Measurements from ENCODE around the gene ERVH48-1. TPM values are rescaled to one million over a fixed set of nuclear protein-coding genes. Genes with fewer than 3 reads are reported as not detected.

The ERVH48-1 gene
- total and polyA plus RNA-seq, 4 donors = 0.03 to 0.19 TPM; not detected in 2

DNA sequence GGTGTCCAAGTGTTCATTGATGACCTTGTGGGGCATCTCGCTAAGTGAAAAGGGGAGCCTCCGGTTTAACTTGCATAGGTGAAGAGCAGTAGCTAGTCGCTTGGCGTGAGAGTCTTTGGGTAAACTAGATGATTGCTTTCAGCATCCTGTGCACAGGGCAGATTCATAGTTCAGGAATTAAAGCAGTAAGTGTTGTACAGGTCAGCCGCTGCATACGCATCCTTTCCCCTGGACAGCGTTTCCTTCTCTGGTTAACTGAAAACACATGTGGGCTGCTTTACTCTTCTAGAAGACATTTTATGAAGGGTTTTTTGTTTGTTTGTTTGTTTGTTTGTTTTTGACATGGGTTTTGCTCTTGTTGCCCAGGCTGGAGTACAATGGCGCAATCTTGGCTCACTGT is 20.2 kb downstream of the ERVH48-1 start:
- H3K27me3 ChIP-seq (ENCODE audit: control insufficient read depth in 4 of 4, insufficient read depth in 4 of 4, low read length in 3 of 4) = no peaks in the 10 kb centered on the region
- H3K36me3 ChIP-seq (ENCODE audit: control insufficient read depth in 4 of 4, insufficient read depth in 3 of 4, low read depth in 1 of 4, low read length in 3 of 4) = peaks cover 5 to 70% (median 48%) of the 10 kb centered on the region in 4 donors
- no peak overlapping the region for H3K27ac ChIP-seq (ENCODE audit: low read depth in 1 of 2, low read length in 2 of 2)
- TF ChIP-seq, protein P1, sequence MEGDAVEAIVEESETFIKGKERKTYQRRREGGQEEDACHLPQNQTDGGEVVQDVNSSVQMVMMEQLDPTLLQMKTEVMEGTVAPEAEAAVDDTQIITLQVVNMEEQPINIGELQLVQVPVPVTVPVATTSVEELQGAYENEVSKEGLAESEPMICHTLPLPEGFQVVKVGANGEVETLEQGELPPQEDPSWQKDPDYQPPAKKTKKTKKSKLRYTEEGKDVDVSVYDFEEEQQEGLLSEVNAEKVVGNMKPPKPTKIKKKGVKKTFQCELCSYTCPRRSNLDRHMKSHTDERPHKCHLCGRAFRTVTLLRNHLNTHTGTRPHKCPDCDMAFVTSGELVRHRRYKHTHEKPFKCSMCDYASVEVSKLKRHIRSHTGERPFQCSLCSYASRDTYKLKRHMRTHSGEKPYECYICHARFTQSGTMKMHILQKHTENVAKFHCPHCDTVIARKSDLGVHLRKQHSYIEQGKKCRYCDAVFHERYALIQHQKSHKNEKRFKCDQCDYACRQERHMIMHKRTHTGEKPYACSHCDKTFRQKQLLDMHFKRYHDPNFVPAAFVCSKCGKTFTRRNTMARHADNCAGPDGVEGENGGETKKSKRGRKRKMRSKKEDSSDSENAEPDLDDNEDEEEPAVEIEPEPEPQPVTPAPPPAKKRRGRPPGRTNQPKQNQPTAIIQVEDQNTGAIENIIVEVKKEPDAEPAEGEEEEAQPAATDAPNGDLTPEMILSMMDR (IDR thresholded peaks at IDR 0.05; ENCODE audit: low read depth, low read length, missing input control) = no peak
- TF ChIP-seq EGR1 (IDR thresholded peaks at IDR 0.05; ENCODE audit: low read depth in 2 of 2) (no peak), HNF4G (IDR thresholded peaks at IDR 0.05) (no peak), RAD21 (IDR thresholded peaks at IDR 0.05) (no peak), HNF4A (conservative IDR thresholded peaks at IDR 0.05) (no peak), FOXA1 (IDR thresholded peaks at IDR 0.05) (no peak), JUND (IDR thresholded peaks at IDR 0.05) (no peak), RXRA (IDR thresholded peaks at IDR 0.05) (no peak), SP1 (IDR thresholded peaks at IDR 0.05) (no peak), GABPA (IDR thresholded peaks at IDR 0.05 in 1 of 2, conservative IDR thresholded peaks at IDR 0.05 in 1 of 2) (no peak), FOXA2 (IDR thresholded peaks at IDR 0.05) (no peak), YY1 (IDR thresholded peaks at IDR 0.05) (no peak), TAF1 (conservative IDR thresholded peaks at IDR 0.05) (no peak), NR2F2 (IDR thresholded peaks at IDR 0.05) (no peak)
- TF ChIP-seq, protein P2, sequence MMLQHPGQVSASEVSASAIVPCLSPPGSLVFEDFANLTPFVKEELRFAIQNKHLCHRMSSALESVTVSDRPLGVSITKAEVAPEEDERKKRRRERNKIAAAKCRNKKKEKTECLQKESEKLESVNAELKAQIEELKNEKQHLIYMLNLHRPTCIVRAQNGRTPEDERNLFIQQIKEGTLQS (IDR thresholded peaks at IDR 0.05) = no peak
- TF ChIP-seq, protein P3, sequence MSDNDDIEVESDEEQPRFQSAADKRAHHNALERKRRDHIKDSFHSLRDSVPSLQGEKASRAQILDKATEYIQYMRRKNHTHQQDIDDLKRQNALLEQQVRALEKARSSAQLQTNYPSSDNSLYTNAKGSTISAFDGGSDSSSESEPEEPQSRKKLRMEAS (IDR thresholded peaks at IDR 0.05) = no peak
- TF ChIP-seq, protein P4, sequence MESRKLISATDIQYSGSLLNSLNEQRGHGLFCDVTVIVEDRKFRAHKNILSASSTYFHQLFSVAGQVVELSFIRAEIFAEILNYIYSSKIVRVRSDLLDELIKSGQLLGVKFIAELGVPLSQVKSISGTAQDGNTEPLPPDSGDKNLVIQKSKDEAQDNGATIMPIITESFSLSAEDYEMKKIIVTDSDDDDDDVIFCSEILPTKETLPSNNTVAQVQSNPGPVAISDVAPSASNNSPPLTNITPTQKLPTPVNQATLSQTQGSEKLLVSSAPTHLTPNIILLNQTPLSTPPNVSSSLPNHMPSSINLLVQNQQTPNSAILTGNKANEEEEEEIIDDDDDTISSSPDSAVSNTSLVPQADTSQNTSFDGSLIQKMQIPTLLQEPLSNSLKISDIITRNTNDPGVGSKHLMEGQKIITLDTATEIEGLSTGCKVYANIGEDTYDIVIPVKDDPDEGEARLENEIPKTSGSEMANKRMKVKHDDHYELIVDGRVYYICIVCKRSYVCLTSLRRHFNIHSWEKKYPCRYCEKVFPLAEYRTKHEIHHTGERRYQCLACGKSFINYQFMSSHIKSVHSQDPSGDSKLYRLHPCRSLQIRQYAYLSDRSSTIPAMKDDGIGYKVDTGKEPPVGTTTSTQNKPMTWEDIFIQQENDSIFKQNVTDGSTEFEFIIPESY (IDR thresholded peaks at IDR 0.05) = no peak
- TF ChIP-seq, protein P5, sequence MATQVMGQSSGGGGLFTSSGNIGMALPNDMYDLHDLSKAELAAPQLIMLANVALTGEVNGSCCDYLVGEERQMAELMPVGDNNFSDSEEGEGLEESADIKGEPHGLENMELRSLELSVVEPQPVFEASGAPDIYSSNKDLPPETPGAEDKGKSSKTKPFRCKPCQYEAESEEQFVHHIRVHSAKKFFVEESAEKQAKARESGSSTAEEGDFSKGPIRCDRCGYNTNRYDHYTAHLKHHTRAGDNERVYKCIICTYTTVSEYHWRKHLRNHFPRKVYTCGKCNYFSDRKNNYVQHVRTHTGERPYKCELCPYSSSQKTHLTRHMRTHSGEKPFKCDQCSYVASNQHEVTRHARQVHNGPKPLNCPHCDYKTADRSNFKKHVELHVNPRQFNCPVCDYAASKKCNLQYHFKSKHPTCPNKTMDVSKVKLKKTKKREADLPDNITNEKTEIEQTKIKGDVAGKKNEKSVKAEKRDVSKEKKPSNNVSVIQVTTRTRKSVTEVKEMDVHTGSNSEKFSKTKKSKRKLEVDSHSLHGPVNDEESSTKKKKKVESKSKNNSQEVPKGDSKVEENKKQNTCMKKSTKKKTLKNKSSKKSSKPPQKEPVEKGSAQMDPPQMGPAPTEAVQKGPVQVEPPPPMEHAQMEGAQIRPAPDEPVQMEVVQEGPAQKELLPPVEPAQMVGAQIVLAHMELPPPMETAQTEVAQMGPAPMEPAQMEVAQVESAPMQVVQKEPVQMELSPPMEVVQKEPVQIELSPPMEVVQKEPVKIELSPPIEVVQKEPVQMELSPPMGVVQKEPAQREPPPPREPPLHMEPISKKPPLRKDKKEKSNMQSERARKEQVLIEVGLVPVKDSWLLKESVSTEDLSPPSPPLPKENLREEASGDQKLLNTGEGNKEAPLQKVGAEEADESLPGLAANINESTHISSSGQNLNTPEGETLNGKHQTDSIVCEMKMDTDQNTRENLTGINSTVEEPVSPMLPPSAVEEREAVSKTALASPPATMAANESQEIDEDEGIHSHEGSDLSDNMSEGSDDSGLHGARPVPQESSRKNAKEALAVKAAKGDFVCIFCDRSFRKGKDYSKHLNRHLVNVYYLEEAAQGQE (IDR thresholded peaks at IDR 0.05) = no peak
- no peak overlapping the region for H3K9ac ChIP-seq (ENCODE audit: low read depth in 1 of 2, low read length in 2 of 2)
- H3K9me3 ChIP-seq (ENCODE audit: control insufficient read depth in 4 of 4, low read length in 3 of 4) = no peaks in the 10 kb centered on the region
- no peaks in the 10 kb centered on the region for H3K4me1 ChIP-seq (ENCODE audit: control insufficient read depth in 4 of 4, insufficient read depth in 4 of 4, low read length in 3 of 4)
- no peak for DNase-seq (ENCODE audit: low spot score)
- 97% methylated on average over 8 of the region's 8 CpGs for WGBS
- no peak overlapping the region for H3K4me3 ChIP-seq (ENCODE audit: low read depth in 1 of 3, low read length in 3 of 3)

Data from liver (tissue), 9 donors.